Measurements from ENCODE around the gene RLF. TPM values are rescaled to one million over a fixed set of nuclear protein-coding genes. Genes with fewer than 3 reads are reported as not detected.

RLF gene
- polyA plus RNA-seq, 2 of the 4 experiments (the other 2 are of a cell fraction), result 4.7 to 7.9 TPM

DNA sequence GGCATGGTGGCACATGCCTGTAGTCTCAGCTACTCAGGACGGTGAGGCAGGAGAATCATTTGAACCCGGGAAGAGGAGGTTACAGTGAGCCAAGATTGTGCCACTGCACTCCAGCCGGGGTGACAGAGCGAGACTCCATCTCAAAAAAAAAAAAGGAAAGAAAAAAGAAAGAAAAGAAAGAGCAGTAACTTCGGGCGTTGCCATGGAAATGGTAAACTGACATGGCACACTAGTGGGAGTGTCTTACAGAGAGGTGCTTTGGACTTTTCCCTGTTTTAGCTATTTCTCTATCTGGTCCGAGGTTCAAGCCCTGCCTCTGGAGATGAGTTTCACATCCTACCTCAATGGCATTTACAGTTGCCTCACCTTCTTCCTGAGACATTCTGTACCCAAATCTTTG, 41.1 kb upstream of the RLF start:
- Histone ChIP-seq H3K4me3 (no peak overlapping the region), H3K4me2 (no peak overlapping the region), H3K27ac (no peak overlapping the region), H3K4me1 (no peaks in the 10 kb centered on the region), H3K9me3 (no peaks in the 10 kb centered on the region)
- DNase-seq (ENCODE audit: low read depth in 1 of 2, low spot score in 1 of 2) (no peak), ATAC-seq (no peak), FAIRE-seq (no peak)
- TF ChIP-seq, protein P1, sequence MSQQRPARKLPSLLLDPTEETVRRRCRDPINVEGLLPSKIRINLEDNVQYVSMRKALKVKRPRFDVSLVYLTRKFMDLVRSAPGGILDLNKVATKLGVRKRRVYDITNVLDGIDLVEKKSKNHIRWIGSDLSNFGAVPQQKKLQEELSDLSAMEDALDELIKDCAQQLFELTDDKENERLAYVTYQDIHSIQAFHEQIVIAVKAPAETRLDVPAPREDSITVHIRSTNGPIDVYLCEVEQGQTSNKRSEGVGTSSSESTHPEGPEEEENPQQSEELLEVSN (IDR thresholded peaks at IDR 0.05; ENCODE audit: borderline replicate concordance, low read depth), result no peak
- TF ChIP-seq ZC3H11A (IDR thresholded peaks at IDR 0.05) (no peak), PHF8 (IDR thresholded peaks at IDR 0.05; ENCODE audit: borderline replicate concordance, low read depth) (no peak), CBX2 (IDR thresholded peaks at IDR 0.05; ENCODE audit: borderline replicate concordance, low read depth) (no peak), HMGXB4 (CRISPR knock-in tag; IDR thresholded peaks at IDR 0.05; ENCODE audit: borderline replicate concordance) (no peak), RAD21 (conservative IDR thresholded peaks at IDR 0.05 in 1 of 2, IDR thresholded peaks at IDR 0.05 in 1 of 2) (no peak), FOXS1 (CRISPR knock-in tag; IDR thresholded peaks at IDR 0.05) (no peak), GATA3 (IDR thresholded peaks at IDR 0.05; ENCODE audit: borderline replicate concordance) (no peak), MAZ (IDR thresholded peaks at IDR 0.05; ENCODE audit: borderline replicate concordance, low read depth, low read length) (no peak), HDAC2 (IDR thresholded peaks at IDR 0.05) (no peak), TFCP2L1 (CRISPR knock-in tag; IDR thresholded peaks at IDR 0.05) (no peak), RFX5 (IDR thresholded peaks at IDR 0.05) (no peak), EHF (CRISPR knock-in tag; IDR thresholded peaks at IDR 0.05) (no peak), FOSL2 (IDR thresholded peaks at IDR 0.05) (no peak), FOSL2 (CRISPR knock-in tag; IDR thresholded peaks at IDR 0.05) (no peak), CEBPB (IDR thresholded peaks at IDR 0.05) (no peak), NR3C1 (IDR thresholded peaks at IDR 0.05) (no peak), ZNF302 (CRISPR knock-in tag; IDR thresholded peaks at IDR 0.05) (no peak), JUNB (IDR thresholded peaks at IDR 0.05) (no peak)
- TF ChIP-seq, protein P2, sequence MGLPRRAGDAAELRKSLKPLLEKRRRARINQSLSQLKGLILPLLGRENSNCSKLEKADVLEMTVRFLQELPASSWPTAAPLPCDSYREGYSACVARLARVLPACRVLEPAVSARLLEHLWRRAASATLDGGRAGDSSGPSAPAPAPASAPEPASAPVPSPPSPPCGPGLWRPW (IDR thresholded peaks at IDR 0.05), result no peak
- TF ChIP-seq, protein P3, sequence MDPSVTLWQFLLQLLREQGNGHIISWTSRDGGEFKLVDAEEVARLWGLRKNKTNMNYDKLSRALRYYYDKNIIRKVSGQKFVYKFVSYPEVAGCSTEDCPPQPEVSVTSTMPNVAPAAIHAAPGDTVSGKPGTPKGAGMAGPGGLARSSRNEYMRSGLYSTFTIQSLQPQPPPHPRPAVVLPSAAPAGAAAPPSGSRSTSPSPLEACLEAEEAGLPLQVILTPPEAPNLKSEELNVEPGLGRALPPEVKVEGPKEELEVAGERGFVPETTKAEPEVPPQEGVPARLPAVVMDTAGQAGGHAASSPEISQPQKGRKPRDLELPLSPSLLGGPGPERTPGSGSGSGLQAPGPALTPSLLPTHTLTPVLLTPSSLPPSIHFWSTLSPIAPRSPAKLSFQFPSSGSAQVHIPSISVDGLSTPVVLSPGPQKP (IDR thresholded peaks at IDR 0.05; ENCODE audit: low read depth, low read length), result no peak
- WGBS (ENCODE audit: missing lambda C conversion rate), result 11% methylated on average over 7 of the region's 7 CpGs
- CTCF ChIA-PET, result interaction anchor here (0.7 to 1.6 kb wide), 3 partner anchors 24 to 316 kb away, joined by 3 to 6 read pairs (median 4); no protein-coding TSS in a partner anchor
- POLR2A ChIA-PET, result no interaction called here

DNA sequence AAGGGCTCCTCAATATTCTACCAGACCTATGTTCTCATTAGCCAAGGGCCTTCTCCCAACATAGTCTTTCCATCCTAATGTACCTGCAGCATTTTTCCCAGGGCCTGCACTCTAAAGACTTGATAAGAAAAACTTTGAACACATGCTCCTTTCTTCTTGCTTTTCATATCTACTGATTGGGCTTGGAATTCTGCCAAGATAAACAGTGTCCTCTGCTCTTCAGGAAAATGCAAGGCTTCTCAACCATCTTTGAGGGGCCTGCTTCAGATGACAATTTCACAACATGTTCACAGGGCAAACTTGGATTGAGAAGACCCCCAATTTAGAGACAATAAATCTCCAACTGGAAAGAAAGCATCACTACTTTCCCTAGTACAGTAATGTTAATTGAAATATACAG, 38.3 kb upstream of the RLF start:
- DNase-seq (ENCODE audit: low read depth in 1 of 2, low spot score in 1 of 2) (no peak), ATAC-seq (no peak), FAIRE-seq (no peak)
- TF ChIP-seq FOXS1 (CRISPR knock-in tag; IDR thresholded peaks at IDR 0.05), result no peak
- no peak for TF ChIP-seq CHD4 (IDR thresholded peaks at IDR 0.05; ENCODE audit: borderline replicate concordance)
- no peak for TF ChIP-seq TP53 (CRISPR knock-in tag; IDR thresholded peaks at IDR 0.05)
- TF ChIP-seq JUNB (IDR thresholded peaks at IDR 0.05), result no peak
- TF ChIP-seq CHD2 (IDR thresholded peaks at IDR 0.05; ENCODE audit: low read length, partially characterized antibody), result no peak
- TF ChIP-seq CBX2 (IDR thresholded peaks at IDR 0.05; ENCODE audit: borderline replicate concordance, low read depth), result no peak
- TF ChIP-seq ZNF302 (CRISPR knock-in tag; IDR thresholded peaks at IDR 0.05), result no peak
- TF ChIP-seq MAZ (IDR thresholded peaks at IDR 0.05; ENCODE audit: borderline replicate concordance, low read depth, low read length), result no peak
- Histone ChIP-seq H3K9me3 (no peaks in the 10 kb centered on the region), H3K27ac (no peak overlapping the region), H3K4me3 (no peak overlapping the region), H3K4me2 (no peak overlapping the region), H3K4me1 (no peaks in the 10 kb centered on the region)
- ChIA-PET CTCF (no interaction called here), POLR2A (no interaction called here)
